GM12892 (cell line): ENCODE results near the gene ARAP3.

Experiments
- POLR2A ChIP-seq: IDR thresholded peaks from 2 replicates; pipeline ENCODE4 v1.6.1; 2011; ENCODE audit warnings: low read depth, low read length, control low read depth
- POLR2AphosphoS5 ChIP-seq: IDR thresholded peaks from 2 replicates; pipeline ENCODE4 v1.6.1; 2011; ENCODE audit warnings: low read depth, low read length, control low read depth
- TAF1 ChIP-seq: IDR thresholded peaks from 2 replicates; pipeline ENCODE4 v1.6.1; 2011; ENCODE audit warnings: low read depth, mild to moderate bottlenecking, control low read depth, low read length, borderline replicate concordance

DNA sequence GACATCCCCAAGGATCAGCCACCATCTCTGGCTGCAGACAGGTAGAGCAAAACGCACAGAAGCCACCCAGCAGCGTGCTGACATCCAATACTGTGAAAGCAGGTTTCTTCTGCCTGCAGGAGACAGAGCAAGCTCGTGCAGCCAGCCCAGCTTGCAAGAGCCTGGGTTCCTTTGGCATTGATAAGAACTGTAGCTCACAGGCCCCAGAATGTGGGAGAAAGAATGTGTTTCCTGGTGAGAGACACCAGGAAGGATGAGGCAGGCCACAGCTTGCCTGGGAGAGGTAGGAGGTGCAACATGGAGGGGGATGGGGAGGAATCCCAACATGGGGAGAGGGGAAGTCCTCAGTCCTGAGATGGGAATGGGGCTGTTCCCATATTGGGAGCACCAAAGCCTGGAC is 34.0 kb upstream of the ARAP3 start:
- TF ChIP-seq POLR2AphosphoS5 (no peak), POLR2A (no peak), TAF1 (no peak)
